HG03354 (cell line): Measurements from ENCODE around the gene TMEM163.

Source experiments
- ATAC-seq: cut with Tn5 transposase; IDR thresholded peaks from one replicate; pipeline ENCODE4 v1.9.1; 2021; ENCODE audit warnings: mild to moderate bottlenecking; ENCODE audit not compliant: unreplicated experiment, poor library complexity, severe bottlenecking

Gene TMEM163

DNA sequence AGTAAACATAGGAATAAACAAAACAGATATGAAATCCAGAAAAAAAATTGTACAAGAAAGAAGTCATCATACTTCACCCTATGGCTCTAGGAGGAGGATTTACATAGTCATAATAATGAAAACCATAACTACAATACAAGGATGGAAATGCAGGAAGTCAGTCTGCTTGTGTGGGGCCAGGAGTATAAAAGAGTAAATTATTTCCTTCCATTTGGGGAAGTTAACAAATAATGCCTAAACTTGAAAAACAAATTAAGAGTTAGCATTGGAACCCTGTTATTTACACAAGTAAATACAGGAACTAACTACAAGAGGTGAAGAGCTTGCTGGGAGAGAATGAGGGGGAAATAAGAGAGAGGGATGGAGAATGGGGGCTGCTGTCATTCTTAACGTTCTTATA, 15.4 kb downstream of the TMEM163 start:
- ATAC-seq = no peak

DNA sequence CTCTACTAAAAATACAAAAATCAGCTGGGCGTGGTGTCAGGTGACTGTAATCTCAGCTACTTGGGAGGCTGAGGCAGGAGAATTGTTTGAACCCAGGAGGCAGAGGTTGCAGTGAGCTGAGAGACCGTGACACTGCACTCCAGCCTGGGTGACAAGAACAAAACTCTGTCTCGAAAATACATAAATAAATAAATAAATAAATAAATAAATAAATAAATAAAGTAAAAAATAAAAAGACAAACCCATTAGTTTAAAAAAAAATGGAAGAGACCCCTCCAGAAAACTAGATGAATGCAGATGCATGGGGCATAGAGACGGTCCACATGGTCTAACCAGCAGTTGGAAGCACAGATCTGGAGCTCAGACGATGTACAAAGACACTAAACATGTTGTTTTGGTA, 18.1 kb downstream of the TMEM163 start:
- ATAC-seq = no peak

GRCh38 chr2:134694411-134694810, 24.4 kb downstream of the TMEM163 start:
- ATAC-seq = no peak

DNA sequence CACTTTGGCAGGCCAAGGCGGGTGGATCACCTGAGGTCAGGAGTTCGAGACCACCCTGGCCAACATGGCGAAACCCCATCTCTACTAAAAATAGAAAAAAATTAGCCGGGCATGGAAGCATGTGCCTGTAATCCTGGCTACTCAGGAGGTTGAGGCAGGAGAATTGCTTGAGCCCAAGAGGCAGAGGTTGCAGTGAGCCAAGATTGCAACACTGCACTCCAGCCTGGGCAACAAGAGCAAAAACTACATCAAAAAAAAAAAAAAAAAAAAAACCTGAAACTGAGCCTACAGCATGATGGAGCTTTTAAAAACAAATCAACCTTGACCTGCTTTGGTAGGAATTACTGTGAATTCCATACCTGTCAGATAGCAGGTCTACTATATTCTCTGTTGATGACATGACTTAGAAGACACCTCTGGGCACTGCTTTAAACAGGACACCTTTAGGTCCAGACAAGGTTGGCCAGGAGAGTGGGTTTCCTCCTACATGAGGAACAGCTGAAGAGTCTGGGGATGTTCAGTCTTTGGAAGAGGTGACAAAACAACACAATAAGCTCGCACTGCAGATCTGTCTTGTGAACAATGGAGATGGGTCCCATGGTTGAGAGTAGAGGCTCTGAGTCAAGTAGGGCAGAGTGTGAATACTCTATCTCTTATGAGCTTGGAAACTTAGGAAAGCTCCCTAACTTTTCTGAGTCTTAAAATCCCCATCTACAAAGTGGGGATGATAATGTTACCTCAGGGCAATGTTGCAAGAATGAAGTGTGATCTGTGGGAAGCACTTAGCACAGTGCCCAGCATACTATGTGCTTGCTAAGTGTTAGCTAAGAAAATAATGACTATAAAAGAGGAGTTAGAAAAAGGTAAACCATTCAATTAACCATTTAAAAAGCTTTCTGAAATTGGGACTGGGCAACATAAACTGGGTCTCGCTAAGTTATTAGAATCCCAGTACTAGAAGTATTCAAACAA, 25.2 kb downstream of the TMEM163 start:
- ATAC-seq = no peak

GRCh38 chr2:134692499-134692898, 26.3 kb downstream of the TMEM163 start:
- no peak for ATAC-seq

GRCh38 chr2:134690629-134691215, 28.1 kb downstream of the TMEM163 start:
- no peak for ATAC-seq

DNA sequence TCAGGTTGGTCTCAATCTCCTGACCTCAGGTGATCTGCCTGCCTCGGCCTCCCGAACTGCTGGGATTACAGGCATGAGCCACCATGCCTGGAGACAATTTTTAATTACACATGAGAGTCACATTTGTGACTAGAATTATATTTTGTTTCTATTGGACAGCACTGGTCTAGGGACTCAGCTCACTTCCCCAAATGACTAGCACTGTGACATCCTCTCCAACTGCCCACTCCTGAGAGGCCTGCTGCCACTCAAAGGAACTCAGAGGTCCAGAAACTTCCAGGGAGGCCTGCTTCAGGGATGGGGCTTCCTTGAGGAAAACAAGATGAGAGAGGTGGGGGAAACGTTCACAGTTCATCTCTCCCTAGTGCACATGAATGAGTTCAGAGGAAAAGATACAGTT, 29.5 kb downstream of the TMEM163 start:
- no peak for ATAC-seq

DNA sequence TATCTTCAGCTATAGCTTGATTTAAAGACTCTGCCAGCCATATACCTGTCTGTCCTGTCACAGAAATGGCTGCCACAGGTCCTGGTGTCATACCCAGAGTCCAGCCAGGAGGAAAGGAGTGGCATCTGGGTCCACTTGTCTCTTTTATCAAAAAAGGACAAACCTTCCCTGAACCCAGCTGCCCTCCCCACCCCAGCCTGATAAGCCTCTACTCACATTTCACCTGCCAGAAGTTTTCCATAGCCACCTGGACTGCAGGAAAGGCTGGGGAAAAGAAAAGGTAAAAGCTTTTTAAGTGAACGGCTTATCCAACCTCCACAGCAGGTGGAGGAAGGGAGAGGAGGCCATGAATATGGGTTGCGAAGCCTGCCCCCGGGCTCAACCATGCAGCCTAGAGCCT, 32.8 kb downstream of the TMEM163 start:
- no peak for ATAC-seq

GRCh38 chr2:134683561-134684112, 35.2 kb downstream of the TMEM163 start:
- peak; percentile 79 for ATAC-seq

- no peak for ATAC-seq
These were observed 36.1 kb downstream of the TMEM163 start for GRCh38 chr2:134682726-134683125.

- no peak for ATAC-seq
These were observed 37.6 kb downstream of the TMEM163 start for GRCh38 chr2:134681201-134681600.

DNA sequence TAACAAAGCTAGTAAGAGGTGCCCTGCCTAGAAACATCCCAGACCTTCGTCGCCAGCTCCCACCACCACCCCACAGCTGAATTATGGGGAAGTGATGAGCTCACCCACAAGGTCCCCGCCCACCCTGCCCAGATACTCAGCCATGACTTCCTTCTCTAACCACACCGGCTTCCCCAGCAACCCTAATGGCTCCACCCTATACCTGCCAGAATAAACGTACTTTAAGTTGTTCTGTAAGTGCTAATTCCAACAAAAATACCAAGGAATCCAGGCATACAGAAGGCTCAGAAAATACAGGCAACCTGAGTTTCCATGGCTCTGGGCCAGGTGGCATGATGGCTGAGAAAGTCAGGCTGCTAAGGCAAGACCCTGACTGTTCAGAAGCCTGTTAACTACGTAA, 39.1 kb downstream of the TMEM163 start:
- ATAC-seq = peak; percentile 35

GRCh38 chr2:134679294-134679693, 39.5 kb downstream of the TMEM163 start:
- no peak for ATAC-seq

- no peak for ATAC-seq
These were observed 40.7 kb downstream of the TMEM163 start for GRCh38 chr2:134677856-134678756.

DNA sequence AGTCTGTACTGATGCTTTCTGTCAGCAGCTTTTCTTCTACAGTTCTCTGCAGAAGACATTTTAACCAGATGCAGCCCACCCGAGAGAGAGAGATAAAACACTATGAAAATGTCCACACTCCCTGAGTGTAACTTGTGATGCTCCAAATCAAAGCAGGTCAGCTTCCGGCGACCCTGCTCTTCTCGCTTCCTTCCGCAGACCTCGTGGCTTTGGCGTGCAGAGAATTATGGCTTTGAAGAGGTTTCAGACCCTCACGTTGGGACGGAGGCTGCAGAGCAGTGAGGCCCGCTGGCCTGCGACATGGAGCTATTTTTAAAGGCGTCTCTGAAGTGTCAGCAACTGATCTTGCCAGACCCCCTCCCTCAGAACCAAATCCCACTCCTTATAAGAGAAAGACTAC, 41.8 kb downstream of the TMEM163 start:
- no peak for ATAC-seq

DNA sequence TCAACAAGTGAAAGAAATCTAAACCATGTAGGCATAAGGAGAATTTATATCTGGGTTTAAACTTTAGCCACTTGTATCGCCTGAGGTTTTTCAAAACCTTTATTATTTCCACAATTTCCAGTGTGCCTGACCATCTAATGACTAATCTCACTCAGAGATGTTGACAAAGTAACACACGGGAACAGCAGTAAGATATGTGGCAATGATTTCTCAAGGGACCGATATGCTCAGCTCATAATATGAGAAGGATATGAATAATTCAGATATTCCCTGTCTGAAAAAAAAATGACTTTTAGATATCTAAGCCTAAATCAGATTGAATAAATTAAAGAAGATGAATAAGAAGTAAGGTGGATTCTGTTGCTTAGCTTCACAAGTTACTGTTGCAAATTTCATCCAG, 43.5 kb downstream of the TMEM163 start:
- ATAC-seq = no peak

DNA sequence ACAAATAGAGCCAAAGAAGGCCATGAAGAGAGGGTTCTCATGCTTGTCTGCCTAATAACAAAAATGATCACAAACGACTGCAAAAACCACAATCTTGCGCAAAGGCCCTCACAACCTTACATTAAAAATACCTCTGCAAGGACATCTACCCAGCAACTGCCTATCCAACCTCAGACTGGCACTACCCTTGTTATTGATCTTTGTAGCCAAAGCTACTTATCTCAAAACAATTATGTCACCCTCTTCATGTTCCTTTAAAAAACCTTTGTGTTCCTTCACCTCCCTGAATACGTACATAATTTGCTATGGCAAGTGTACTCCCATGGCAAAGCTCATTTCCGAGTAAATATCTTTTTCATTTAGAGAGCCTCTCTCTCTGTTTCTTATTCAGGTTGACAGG, 44.1 kb downstream of the TMEM163 start:
- no peak for ATAC-seq

DNA sequence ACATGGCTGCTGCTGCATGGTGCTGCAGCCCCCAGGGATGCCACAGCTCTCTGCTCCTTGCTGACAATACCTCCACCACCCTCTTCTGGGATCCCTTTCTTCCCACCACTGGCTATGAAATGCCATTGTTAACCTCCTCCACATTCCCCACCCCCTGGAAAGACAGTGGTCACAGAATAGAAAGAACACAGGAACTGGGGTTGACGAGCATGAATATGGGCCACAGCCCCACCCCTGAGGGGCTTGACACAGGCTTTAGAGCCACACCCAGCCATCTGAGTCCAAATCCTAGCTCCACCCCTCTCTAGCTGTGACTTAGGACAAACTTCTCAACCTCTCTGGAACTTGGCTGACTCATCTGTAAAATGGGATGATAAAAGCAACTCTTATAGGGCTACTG, 47.3 kb downstream of the TMEM163 start:
- ATAC-seq = no peak

- no peak for ATAC-seq
These were observed 47.8 kb downstream of the TMEM163 start for GRCh38 chr2:134670955-134671354.
